Hepatocyte (in vitro differentiated cells): ENCODE measurements around the gene ULK2. TPM values are rescaled to one million over a fixed set of nuclear protein-coding genes. Genes with fewer than 3 reads are reported as not detected.

Source experiments
- DNase-seq: peaks from one replicate; pipeline ENCODE4 v3.0.0-alpha.2; 2016; ENCODE audit warnings: low spot score
- H2AFZ ChIP-seq: fragments of 200-600 bp; sonication (generic); 2 replicates; pipeline ENCODE4 v1.6.0; 2016; ENCODE audit warnings: antibody characterized with exemption, mild to moderate bottlenecking
- H3K27ac ChIP-seq: fragments of 200-600 bp; sonication (generic); 2 replicates; pipeline ENCODE4 v1.5.1; 2016; ENCODE audit warnings: mild to moderate bottlenecking
- H3K27me3 ChIP-seq: fragments of 200-600 bp; sonication (generic); 2 replicates; pipeline ENCODE4 v1.6.1; 2016
- H3K36me3 ChIP-seq: fragments of 200-600 bp; sonication (generic); replicated peaks from 2 replicates; pipeline ENCODE4 v1.5.1; 2016; ENCODE audit warnings: low read depth; ENCODE audit not compliant: insufficient read depth
- H3K4me1 ChIP-seq: fragments of 200-600 bp; sonication (generic); 2 replicates; pipeline ENCODE4 v1.5.1; 2016; ENCODE audit warnings: mild to moderate bottlenecking, moderate library complexity; ENCODE audit not compliant: insufficient read depth
- H3K4me2 ChIP-seq: fragments of 200-600 bp; sonication (generic); 2 replicates; pipeline ENCODE4 v1.6.0; 2016
- H3K4me3 ChIP-seq: fragments of 200-600 bp; sonication (generic); 2 replicates; pipeline ENCODE4 v1.5.1; 2016; ENCODE audit warnings: mild to moderate bottlenecking
- H3K79me2 ChIP-seq: fragments of 200-600 bp; sonication (generic); 2 replicates; pipeline ENCODE4 v1.6.0; 2017; ENCODE audit warnings: mild to moderate bottlenecking
- H3K9me2 ChIP-seq: fragments of 200-600 bp; sonication (generic); replicated peaks from 2 replicates; pipeline ENCODE4 v1.6.0; 2017; ENCODE audit warnings: mild to moderate bottlenecking; ENCODE audit not compliant: insufficient read depth
- H3K9me3 ChIP-seq: fragments of 200-600 bp; sonication (generic); 2 replicates; pipeline ENCODE4 v1.5.1; 2016; ENCODE audit warnings: low read depth, mild to moderate bottlenecking
- H4K20me1 ChIP-seq: fragments of 200-600 bp; sonication (generic); 2 replicates; pipeline ENCODE4 v1.6.0; 2016; ENCODE audit warnings: mild to moderate bottlenecking; ENCODE audit not compliant: insufficient read depth, poor library complexity, severe bottlenecking
- CTCF ChIP-seq: fragments of 200-600 bp; sonication (generic); IDR thresholded peaks from 2 replicates; pipeline ENCODE4 v1.5.1; 2016; ENCODE audit warnings: antibody characterized with exemption, mild to moderate bottlenecking; ENCODE audit not compliant: poor library complexity
- EZH2 ChIP-seq: fragments of 200-600 bp; sonication (generic); IDR thresholded peaks from 2 replicates; pipeline ENCODE4 v1.6.1; 2016; ENCODE audit warnings: antibody characterized with exemption, mild to moderate bottlenecking, borderline replicate concordance
- EZH2phosphoT487 ChIP-seq: fragments of 200-600 bp; sonication (generic); IDR thresholded peaks from one replicate; pipeline ENCODE4 v1.6.1; 2018; ENCODE audit warnings: antibody characterized with exemption, mild to moderate bottlenecking, low read depth, moderate library complexity; ENCODE audit not compliant: unreplicated experiment, severe bottlenecking
- WGBS: methylation state at CpG from one replicate; pipeline ENCODE4 v1.1.6; 2016; ENCODE audit warnings: low lambda C conversion rate; ENCODE audit errors: missing lambda C conversion rate; 5-methylcytosine and 5-hydroxymethylcytosine counted together
- polyA plus RNA-seq: library from polyadenylated mRNA; unstranded; fragments of >200 nt; fragmentation: Nextera tagmentation; extraction: Ambion mirVana; gene quantifications from 2 replicates; pipeline ENCODE4 v1.2.1, GENCODE V29; 2016
- total RNA-seq: library from RNA; depleted of rRNA; stranded (reverse); fragments of >200 nt; gene quantifications from 2 replicates; pipeline ENCODE4 v1.2.3, GENCODE V29; 2014

Gene ULK2
- total and polyA plus RNA-seq, 2 experiments from 2014 or later: 10.6 to 18.0 TPM

- WGBS: 92% methylated on average over 3 of the region's 3 CpGs
- no peak for DNase-seq
- H2AFZ ChIP-seq: no peak overlapping the region
- H3K79me2 ChIP-seq: no peaks in the 10 kb centered on the region
- H3K27me3 ChIP-seq: no peaks in the 10 kb centered on the region
- H3K4me3 ChIP-seq: no peak overlapping the region
- no peaks in the 10 kb centered on the region for H3K9me2 ChIP-seq
- H3K9me3 ChIP-seq: no peaks in the 10 kb centered on the region
- H3K36me3 ChIP-seq: no peaks in the 10 kb centered on the region
- H3K4me2 ChIP-seq: no peak overlapping the region
- TF ChIP-seq CTCF (no peak), EZH2phosphoT487 (no peak)
- H3K27ac ChIP-seq: no peak overlapping the region
- H3K4me1 ChIP-seq: peaks cover 10% of the 10 kb centered on the region
- H4K20me1 ChIP-seq: no peaks in the 10 kb centered on the region
Observed at GRCh38 chr17:19750835-19751234, 116.9 kb downstream of the ULK2 start.

GRCh38 chr17:19750020-19750572, 117.6 kb downstream of the ULK2 start:
- TF ChIP-seq EZH2phosphoT487 (no peak), CTCF (no peak), EZH2 (no peak)
- 97% methylated on average over 9 of the region's 9 CpGs for WGBS
- no peaks in the 10 kb centered on the region for H3K27me3 ChIP-seq
- H3K27ac ChIP-seq: no peak overlapping the region
- no peak overlapping the region for H3K4me3 ChIP-seq
- H3K4me1 ChIP-seq: peaks cover 10% of the 10 kb centered on the region
- no peaks in the 10 kb centered on the region for H3K9me2 ChIP-seq
- no peak for DNase-seq
- no peak overlapping the region for H2AFZ ChIP-seq
- H4K20me1 ChIP-seq: no peaks in the 10 kb centered on the region
- H3K36me3 ChIP-seq: no peaks in the 10 kb centered on the region
- H3K4me2 ChIP-seq: no peak overlapping the region
- H3K9me3 ChIP-seq: no peaks in the 10 kb centered on the region
- H3K79me2 ChIP-seq: no peaks in the 10 kb centered on the region

- Histone ChIP-seq H3K9me2 (no peaks in the 10 kb centered on the region), H3K27me3 (no peaks in the 10 kb centered on the region), H3K4me2 (peak overlapping the region; percentile 56), H3K27ac (peak overlapping the region; percentile 60), H4K20me1 (no peaks in the 10 kb centered on the region), H3K9me3 (no peaks in the 10 kb centered on the region), H3K4me1 (peaks cover 10% of the 10 kb centered on the region), H3K36me3 (no peaks in the 10 kb centered on the region), H3K79me2 (no peaks in the 10 kb centered on the region), H2AFZ (no peak overlapping the region), H3K4me3 (no peak overlapping the region)
- WGBS: 84% methylated on average over 13 of the region's 13 CpGs
- DNase-seq: no peak
- no peak for TF ChIP-seq EZH2
Observed at GRCh38 chr17:19748807-19749193, 118.9 kb downstream of the ULK2 start.

- Histone ChIP-seq H3K9me2 (no peaks in the 10 kb centered on the region), H4K20me1 (no peaks in the 10 kb centered on the region), H3K79me2 (no peaks in the 10 kb centered on the region), H3K9me3 (no peaks in the 10 kb centered on the region), H3K4me1 (peaks cover 10% of the 10 kb centered on the region), H3K4me3 (no peak within 1 kb of the TSS), H3K36me3 (no peaks in the 10 kb centered on the region), H3K27me3 (no peaks in the 10 kb centered on the region), H2AFZ (no peak within 1 kb of the TSS), H3K27ac (peak within 1 kb of the TSS; percentile 60), H3K4me2 (peak within 1 kb of the TSS; percentile 56)
- WGBS: 65% methylated on average over 25 of the region's 25 CpGs
- TF ChIP-seq CTCF (no peak), EZH2phosphoT487 (no peak), EZH2 (no peak)
- peak; percentile 38 for DNase-seq
Observed at GRCh38 chr17:19747829-19748806, 119.6 kb downstream of the ULK2 start, which contains the start of gene ALDH3A1. Gene ALDH3A1, minus strand, starts transcription at chr17:19748298. Its CDS starts 3,169 bp downstream, at chr17:19745129.
